Choroid plexus epithelial cell (primary cell): ENCODE results near the gene LHX4.

ENCODE experiments used
- DNase-seq: peaks from one replicate; pipeline ENCODE4 v3.0.0-alpha.2; 2010; ENCODE audit warnings: low read depth
- H3K4me3 ChIP-seq: 2 replicates; pipeline ENCODE4 v1.5.1; 2011; ENCODE audit warnings: low read depth, mild to moderate bottlenecking, control low read depth, low read length, moderate library complexity
- TF ChIP-seq, protein P1 (sequence below): conservative IDR thresholded peaks from 2 replicates; pipeline ENCODE4 v1.5.1; 2011; ENCODE audit warnings: low read depth, mild to moderate bottlenecking, control low read depth, inconsistent platforms, low read length, moderate library complexity

Gene LHX4

GRCh38 chr1:180213401-180214170 is 16.5 kb upstream of the LHX4 start:
- DNase-seq, result no peak
- no peak overlapping the region for H3K4me3 ChIP-seq

DNA sequence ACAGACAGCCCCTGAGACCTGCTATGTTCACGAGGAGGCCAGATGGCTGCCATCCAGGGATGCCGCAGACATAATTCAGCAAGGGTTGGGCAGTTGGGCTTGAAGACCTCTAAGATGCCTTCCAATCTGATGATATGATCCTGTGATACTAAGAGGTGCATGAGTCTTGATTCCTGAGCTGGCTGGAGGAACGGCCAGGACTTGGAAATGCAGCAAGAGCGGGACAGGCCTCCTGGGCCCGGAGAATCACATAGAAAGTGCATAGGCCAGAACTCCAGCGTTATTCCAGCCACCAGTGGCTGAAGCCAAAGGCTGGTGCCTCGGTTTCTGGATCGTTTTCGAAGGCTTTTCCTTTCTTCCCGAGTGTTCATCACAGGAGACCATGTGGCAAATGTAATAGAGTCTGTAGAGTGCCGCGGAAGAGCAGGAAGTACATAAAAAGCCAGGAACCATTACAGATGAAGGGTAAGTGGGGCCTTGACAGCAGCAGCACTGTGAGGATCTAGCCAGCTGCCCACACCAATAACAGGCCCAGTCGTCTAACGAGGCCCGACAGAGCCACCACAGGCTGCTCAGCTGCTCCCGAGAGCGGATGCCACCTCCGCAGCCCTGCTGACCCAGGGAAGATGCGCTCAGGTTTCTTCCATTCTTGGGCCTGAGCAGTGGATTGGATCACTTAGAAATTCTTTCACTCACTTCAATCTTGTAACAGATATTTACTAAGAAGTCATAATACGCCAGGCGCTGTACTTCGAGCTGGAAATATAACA is 14.0 kb upstream of the LHX4 start:
- DNase-seq, result no peak
- no peak overlapping the region for H3K4me3 ChIP-seq
- TF ChIP-seq, protein P1, sequence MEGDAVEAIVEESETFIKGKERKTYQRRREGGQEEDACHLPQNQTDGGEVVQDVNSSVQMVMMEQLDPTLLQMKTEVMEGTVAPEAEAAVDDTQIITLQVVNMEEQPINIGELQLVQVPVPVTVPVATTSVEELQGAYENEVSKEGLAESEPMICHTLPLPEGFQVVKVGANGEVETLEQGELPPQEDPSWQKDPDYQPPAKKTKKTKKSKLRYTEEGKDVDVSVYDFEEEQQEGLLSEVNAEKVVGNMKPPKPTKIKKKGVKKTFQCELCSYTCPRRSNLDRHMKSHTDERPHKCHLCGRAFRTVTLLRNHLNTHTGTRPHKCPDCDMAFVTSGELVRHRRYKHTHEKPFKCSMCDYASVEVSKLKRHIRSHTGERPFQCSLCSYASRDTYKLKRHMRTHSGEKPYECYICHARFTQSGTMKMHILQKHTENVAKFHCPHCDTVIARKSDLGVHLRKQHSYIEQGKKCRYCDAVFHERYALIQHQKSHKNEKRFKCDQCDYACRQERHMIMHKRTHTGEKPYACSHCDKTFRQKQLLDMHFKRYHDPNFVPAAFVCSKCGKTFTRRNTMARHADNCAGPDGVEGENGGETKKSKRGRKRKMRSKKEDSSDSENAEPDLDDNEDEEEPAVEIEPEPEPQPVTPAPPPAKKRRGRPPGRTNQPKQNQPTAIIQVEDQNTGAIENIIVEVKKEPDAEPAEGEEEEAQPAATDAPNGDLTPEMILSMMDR, result no peak

More at GRCh38 chr1:180213401-180214170, 16.5 kb upstream of the LHX4 start:
- TF ChIP-seq, protein P1, result peak; percentile 4

GRCh38 chr1:180217006-180217405 is 13.1 kb upstream of the LHX4 start:
- no peak for DNase-seq
- H3K4me3 ChIP-seq, result no peak overlapping the region
- TF ChIP-seq, protein P1, result no peak

DNA sequence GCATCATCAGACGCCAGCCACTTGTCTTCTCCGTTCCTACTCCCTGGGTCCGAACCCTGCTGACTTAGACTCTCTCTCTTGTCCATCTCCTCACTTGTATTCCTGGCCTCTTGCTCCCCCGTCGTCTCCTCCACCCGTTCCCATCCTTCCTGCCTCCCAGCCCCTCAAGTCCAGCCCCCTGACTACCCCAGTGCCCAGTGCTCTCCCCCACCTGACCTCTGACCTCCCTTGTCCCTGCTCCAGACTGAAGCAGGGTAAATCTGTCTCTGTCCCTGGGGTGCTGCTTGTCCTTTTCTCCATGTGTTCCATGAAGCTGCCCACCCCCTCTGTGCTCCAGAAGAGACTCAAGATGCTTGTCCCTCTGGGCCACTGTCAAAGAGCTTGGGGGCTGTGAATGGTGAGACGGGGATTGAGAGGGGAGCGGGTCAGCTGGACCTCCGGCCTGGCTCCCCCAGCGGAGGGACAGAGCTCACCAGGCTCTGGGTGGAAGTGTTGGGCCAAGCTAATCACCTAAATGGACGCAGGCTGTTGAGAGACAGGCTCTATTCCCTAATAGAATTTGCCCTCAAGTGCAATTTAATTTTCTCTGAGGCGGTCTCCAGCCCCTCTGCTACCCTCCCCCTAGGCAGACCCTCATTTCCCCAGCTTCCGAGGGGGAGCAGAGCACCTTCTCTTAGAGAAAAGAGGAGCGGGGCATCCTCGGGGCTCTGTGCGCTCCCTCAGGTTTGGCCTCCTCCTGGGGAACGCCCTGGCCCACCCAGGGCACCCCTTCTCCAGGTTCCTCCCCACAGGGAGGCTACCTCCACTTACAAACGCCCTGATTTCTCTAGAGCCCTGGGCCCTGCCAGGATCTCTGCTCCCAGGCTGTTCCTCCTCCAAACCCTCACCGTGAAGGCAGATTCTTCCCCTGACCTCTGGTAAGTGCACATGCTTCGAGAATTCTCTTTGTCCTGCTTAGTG is 11.0 kb upstream of the LHX4 start:
- DNase-seq, result no peak
- TF ChIP-seq, protein P1, result no peak
- H3K4me3 ChIP-seq, result no peak overlapping the region

GRCh38 chr1:180219776-180220175 is 10.3 kb upstream of the LHX4 start:
- TF ChIP-seq, protein P1, result no peak
- no peak for DNase-seq

DNA sequence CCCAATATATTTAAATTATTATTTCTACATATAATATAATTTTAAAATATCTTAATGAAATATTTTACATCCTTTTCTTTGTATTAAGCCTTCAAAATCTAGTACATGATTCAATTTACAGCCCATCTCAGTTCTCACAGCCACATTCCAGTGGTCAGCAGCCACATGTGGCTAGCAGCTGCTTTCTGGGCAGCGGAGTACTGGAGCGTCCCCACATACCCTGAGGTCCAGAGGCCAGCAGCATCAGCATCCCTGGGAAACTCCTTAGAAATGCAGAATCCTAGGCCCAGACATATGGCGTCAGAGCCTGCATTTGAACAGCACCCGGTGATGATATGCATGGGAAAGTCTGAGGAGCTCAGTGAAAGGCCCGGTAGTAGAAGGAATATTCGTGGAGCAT is 8.6 kb upstream of the LHX4 start:
- peak; percentile 75 for DNase-seq
- H3K4me3 ChIP-seq, result no peak overlapping the region
- TF ChIP-seq, protein P1, result no peak

More at GRCh38 chr1:180219776-180220175, 10.3 kb upstream of the LHX4 start:
- H3K4me3 ChIP-seq, result no peak overlapping the region
